ENCODE measurements around the gene KRT12. TPM values are rescaled to one million over a fixed set of nuclear protein-coding genes. Genes with fewer than 3 reads are reported as not detected.
A peak's percentile ranks its signal among the peaks of the same experiment; 100 is the strongest.

Gene KRT12
- total and polyA plus RNA-seq, 9 of the 15 experiments (the other 6 are each of a cell fraction or from before 2014, with no cell fraction given) = 0.18 to 7.0 (median 2.2) TPM

GRCh38 chr17:40819528-40820125 is 47.4 kb downstream of the KRT12 start (continued):
- TF ChIP-seq ZBED1 (IDR thresholded peaks at IDR 0.05) (no peak), ETV6 (IDR thresholded peaks at IDR 0.05; ENCODE audit: borderline replicate concordance in 1 of 2, low read depth in 2 of 2, low read length in 1 of 2) (0 out of 4 replicates have a peak, but pooled peaks of 1 of the 2 experiments have one; percentile 45), ETV6 (CRISPR knock-in tag; IDR thresholded peaks at IDR 0.05; ENCODE audit: borderline replicate concordance) (no peak), NFRKB (IDR thresholded peaks at IDR 0.05; ENCODE audit: low read depth) (peak; percentile 10; the same call in 1 of the 2 replicates), NBN (IDR thresholded peaks at IDR 0.05; ENCODE audit: low read depth) (0 out of 2 replicates have a peak, but pooled peaks have one; percentile 11), SIN3A (IDR thresholded peaks at IDR 0.05; ENCODE audit: borderline replicate concordance in 2 of 2, control insufficient read depth in 1 of 2, low read depth in 2 of 2, low read length in 2 of 2) (peak in 1 of 2 experiments; percentile 38; a peak in 1 of 4 replicates), HNRNPL (IDR thresholded peaks at IDR 0.05; ENCODE audit: low read depth, low read length) (0 out of 2 replicates have a peak, but pooled peaks have one; percentile 8), ZBTB17 (CRISPR knock-in tag; IDR thresholded peaks at IDR 0.05) (0 out of 2 replicates have a peak, but pooled peaks have one; percentile 7), MITF (IDR thresholded peaks at IDR 0.05) (no peak), HDAC3 (IDR thresholded peaks at IDR 0.05; ENCODE audit: borderline replicate concordance, partially characterized antibody) (peak; percentile 64), POLR2A (conservative IDR thresholded peaks at IDR 0.05) (peak; percentile 66), RBM25 (IDR thresholded peaks at IDR 0.05; ENCODE audit: low read depth, low read length, severe bottlenecking) (no peak), MBD1 (CRISPR knock-in tag; IDR thresholded peaks at IDR 0.05) (peak; percentile 62; the same call in 1 of the 2 replicates), NFXL1 (CRISPR knock-in tag; IDR thresholded peaks at IDR 0.05) (peak; percentile 3; the same call in 1 of the 2 replicates), FOXM1 (IDR thresholded peaks at IDR 0.05; ENCODE audit: low read depth) (peak; percentile 8; the same call in 1 of the 2 replicates), FOXM1 (CRISPR knock-in tag; IDR thresholded peaks at IDR 0.05; ENCODE audit: low read depth) (no peak), THRAP3 (IDR thresholded peaks at IDR 0.05; ENCODE audit: borderline replicate concordance) (0 out of 2 replicates have a peak, but pooled peaks have one; percentile 34), GTF2E2 (tag; IDR thresholded peaks at IDR 0.05) (no peak; the same call in 1 of the 2 replicates), ASH1L (IDR thresholded peaks at IDR 0.05; ENCODE audit: borderline replicate concordance, low read depth, partially characterized antibody) (peak; percentile 5), KAT7 (CRISPR knock-in tag; IDR thresholded peaks at IDR 0.05; ENCODE audit: borderline replicate concordance) (no peak), POLR2B (IDR thresholded peaks at IDR 0.05; ENCODE audit: low read depth, partially characterized antibody) (peak; percentile 53), SMAD1 (IDR thresholded peaks at IDR 0.05; ENCODE audit: low read depth, low read length, partially characterized antibody) (no peak), ZNF347 (CRISPR knock-in tag; IDR thresholded peaks at IDR 0.05; ENCODE audit: low read depth) (no peak), C11orf30 (IDR thresholded peaks at IDR 0.05; ENCODE audit: low read depth) (peak; percentile 38), ZKSCAN8 (CRISPR knock-in tag; IDR thresholded peaks at IDR 0.05) (peak; percentile 95), STAT5A (IDR thresholded peaks at IDR 0.05; ENCODE audit: borderline replicate concordance, low read length) (0 out of 2 replicates have a peak, but pooled peaks have one; percentile 18), ZNF668 (CRISPR knock-in tag; IDR thresholded peaks at IDR 0.05) (no peak), RCOR1 (IDR thresholded peaks at IDR 0.05; ENCODE audit: borderline replicate concordance in 1 of 2, low read depth in 2 of 2, low read length in 2 of 2) (peak in 1 of 2 experiments; percentile 18; a peak in 1 of 4 replicates)
